Ascending aorta (tissue), 2 donors: ENCODE results near the gene CHD9NB. TPM values are rescaled to one million over a fixed set of nuclear protein-coding genes. Genes with fewer than 3 reads are reported as not detected.

Experiments used
- DNase-seq, 2 donors: peaks; one replicate each; pipeline ENCODE4 v3.0.0-alpha.2; 2019; ENCODE audit warnings: low spot score in 2 of 2
- H3K27ac ChIP-seq, 2 donors: fragments of 200-600 bp; sonication (generic); one replicate each; pipeline ENCODE4 v1.5.1; 2016 to 2017; ENCODE audit warnings: mild to moderate bottlenecking in 1 of 2
- H3K27me3 ChIP-seq: fragments of 200-600 bp; sonication (generic); one replicate; pipeline ENCODE4 v1.5.1; 2017
- H3K36me3 ChIP-seq, 2 donors: fragments of 200-600 bp; sonication (generic); one replicate each; pipeline ENCODE4 v1.5.1; 2016
- H3K4me1 ChIP-seq, 2 donors: fragments of 200-600 bp; sonication (generic); one replicate each; pipeline ENCODE4 v1.5.1; 2016 to 2017; ENCODE audit warnings: mild to moderate bottlenecking in 1 of 2
- H3K4me3 ChIP-seq, 2 donors: fragments of 200-600 bp; sonication (generic); one replicate each; pipeline ENCODE4 v1.5.1; 2016 to 2017; ENCODE audit warnings: mild to moderate bottlenecking in 1 of 2
- H3K9me3 ChIP-seq, 2 donors: fragments of 200-600 bp; sonication (generic); one replicate each; pipeline ENCODE4 v1.5.1; 2016
- CTCF ChIP-seq, 3 experiments: fragments of 200-600 bp in 2 of 3; fragments of 450-650 bp in 1 of 3; sonication (generic) in 2 of 3; IDR thresholded peaks; one replicate each; pipeline ENCODE4 v1.5.1; 2016 to 2019; ENCODE audit warnings: antibody characterized with exemption in 3 of 3, mild to moderate bottlenecking in 1 of 3, moderate library complexity in 1 of 3
- intact Hi-C: fragments of 100-400 bp; cut with DNase I; formaldehyde crosslinking; loops from one replicate; pipeline ENCODE4 v1.15.1; 2023
- total RNA-seq: library from RNA; depleted of rRNA; stranded (reverse); fragments of >200 nt; gene quantifications from one replicate; pipeline ENCODE4 v1.1.0, GENCODE V29; 2016

CHD9NB gene
- total RNA-seq, 1 donor from 2014 or later: 0.43 TPM

DNA sequence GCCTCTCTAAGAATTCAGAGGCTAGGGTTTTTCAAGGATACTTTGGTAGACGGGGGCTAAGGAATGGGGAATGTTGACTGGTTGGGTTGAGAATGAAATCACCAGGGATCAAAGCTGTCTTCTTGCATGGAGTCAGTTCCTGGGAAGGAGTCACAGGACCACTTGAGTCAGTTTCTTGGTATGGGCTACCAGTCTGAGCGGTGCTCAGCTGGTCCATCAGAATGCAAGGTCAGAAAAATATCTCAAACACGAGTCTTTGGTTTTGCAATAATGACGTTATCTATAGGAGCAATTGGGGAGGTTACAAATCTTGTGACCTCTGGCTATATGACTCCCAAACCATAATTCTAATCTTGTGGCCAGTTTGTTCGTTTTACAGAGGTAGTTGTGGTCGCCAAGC is 18.4 kb downstream of the CHD9NB start:
- no peak overlapping the region for H3K4me3 ChIP-seq
- H3K36me3 ChIP-seq: no peaks in the 10 kb centered on the region
- no peak for DNase-seq
- H3K9me3 ChIP-seq: no peaks in the 10 kb centered on the region
- H3K27ac ChIP-seq: no peak overlapping the region
- intact Hi-C loops: no loop called here
- TF ChIP-seq CTCF (IDR thresholded peaks at IDR 0.05): no peak
- H3K27me3 ChIP-seq: no peaks in the 10 kb centered on the region
- H3K4me1 ChIP-seq: no peaks in the 10 kb centered on the region

DNA sequence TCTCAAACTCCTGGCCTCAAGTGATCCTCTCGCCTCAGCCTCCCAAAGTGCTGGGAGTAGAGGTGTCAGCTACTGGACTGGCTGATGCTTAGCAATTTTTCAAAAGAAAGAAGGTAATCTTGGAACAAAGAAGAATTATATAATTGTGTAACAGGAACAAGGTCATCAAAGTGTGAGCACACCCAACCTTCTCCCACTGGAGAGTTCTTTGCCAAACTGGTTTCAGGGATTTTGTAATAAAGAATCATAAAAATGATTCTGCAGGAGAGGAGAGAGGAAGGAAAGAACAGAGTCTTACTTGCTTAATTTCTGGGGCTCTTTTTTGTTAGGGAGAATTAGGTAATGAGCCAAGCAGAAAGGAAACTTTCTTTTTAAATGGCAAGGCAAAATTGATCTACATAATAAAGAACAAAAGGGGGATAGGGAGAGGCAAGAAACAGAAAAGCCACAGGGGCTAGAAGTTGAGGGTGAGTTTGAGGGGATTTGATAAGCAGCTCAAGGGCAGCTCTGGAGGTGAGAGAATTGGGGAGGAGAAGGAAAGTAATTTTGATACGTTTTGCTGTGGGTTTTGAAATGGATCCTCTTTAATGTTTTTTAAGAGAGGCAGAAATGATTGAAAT is 21.3 kb downstream of the CHD9NB start:
- H3K27me3 ChIP-seq: no peaks in the 10 kb centered on the region
- H3K4me3 ChIP-seq: no peak overlapping the region
- intact Hi-C loops: no loop called here
- no peak overlapping the region for H3K27ac ChIP-seq
- no peak for TF ChIP-seq CTCF (IDR thresholded peaks at IDR 0.05)
- H3K36me3 ChIP-seq: no peaks in the 10 kb centered on the region
- no peaks in the 10 kb centered on the region for H3K4me1 ChIP-seq
- no peak for DNase-seq
- H3K9me3 ChIP-seq: no peaks in the 10 kb centered on the region

DNA sequence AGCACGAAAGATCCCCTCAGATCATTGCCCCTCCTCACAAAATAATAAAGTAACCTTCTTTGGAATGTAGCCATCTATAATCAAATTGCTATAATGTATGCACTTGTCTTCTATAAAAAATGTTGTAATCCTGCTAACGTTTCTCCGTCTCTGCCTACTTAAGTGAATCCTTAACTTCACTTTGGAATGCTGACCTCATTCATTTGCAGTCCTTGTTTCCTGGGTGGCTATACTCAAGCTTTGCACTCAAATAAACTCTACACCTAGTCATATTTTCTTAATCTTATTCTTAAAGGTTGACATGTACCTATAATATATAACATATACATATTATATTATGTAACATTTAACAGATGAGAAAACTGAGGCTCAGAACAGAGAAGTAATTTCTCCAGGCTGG is 22.7 kb downstream of the CHD9NB start:
- no peaks in the 10 kb centered on the region for H3K27me3 ChIP-seq
- H3K4me3 ChIP-seq: no peak overlapping the region
- no peak for DNase-seq
- TF ChIP-seq CTCF (IDR thresholded peaks at IDR 0.05): no peak
- H3K9me3 ChIP-seq: no peaks in the 10 kb centered on the region
- no peaks in the 10 kb centered on the region for H3K36me3 ChIP-seq
- intact Hi-C loops: no loop called here
- H3K4me1 ChIP-seq: no peaks in the 10 kb centered on the region
- H3K27ac ChIP-seq: no peak overlapping the region

- no peaks in the 10 kb centered on the region for H3K4me1 ChIP-seq
- no peaks in the 10 kb centered on the region for H3K9me3 ChIP-seq
- TF ChIP-seq CTCF (IDR thresholded peaks at IDR 0.05): no peak
- no peak for DNase-seq
- intact Hi-C loops: no loop called here
- H3K4me3 ChIP-seq: no peak overlapping the region
- no peaks in the 10 kb centered on the region for H3K36me3 ChIP-seq
- no peaks in the 10 kb centered on the region for H3K27me3 ChIP-seq
- H3K27ac ChIP-seq: no peak overlapping the region
These were observed 28.7 kb downstream of the CHD9NB start for GRCh38 chr16:53024045-53024444.

DNA sequence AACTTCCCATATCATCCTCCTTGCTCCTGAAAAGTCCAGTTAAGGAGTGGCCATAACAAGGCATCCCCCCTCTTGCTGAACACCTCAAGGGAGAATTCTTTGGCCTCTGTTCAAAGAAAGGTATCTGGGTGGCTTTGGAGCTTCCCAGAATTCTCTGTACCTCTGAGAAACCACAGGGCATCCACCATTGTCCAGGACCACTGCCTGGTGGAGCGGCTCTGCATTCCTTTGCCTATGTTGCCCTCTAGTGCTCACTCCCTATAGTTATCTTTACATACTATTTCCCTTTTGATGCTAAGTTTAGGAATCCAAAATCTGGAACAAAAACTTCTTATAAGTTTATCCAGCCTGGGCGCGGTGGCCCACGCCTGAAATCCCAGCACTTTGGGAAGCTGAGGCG is 30.3 kb downstream of the CHD9NB start:
- Histone ChIP-seq H3K4me3 (no peak overlapping the region), H3K4me1 (no peaks in the 10 kb centered on the region), H3K27me3 (no peaks in the 10 kb centered on the region), H3K27ac (no peak overlapping the region), H3K36me3 (no peaks in the 10 kb centered on the region), H3K9me3 (no peaks in the 10 kb centered on the region)
- intact Hi-C loops: loop anchor here (2.0 kb wide), 1 partner anchor 832 kb away; no protein-coding TSS in a partner anchor
- peak in 1 of 3 experiments; percentile 54 for TF ChIP-seq CTCF (IDR thresholded peaks at IDR 0.05)
- DNase-seq: no peak
